ENCODE measurements around the gene FNDC1. TPM values are rescaled to one million over a fixed set of nuclear protein-coding genes. Genes with fewer than 3 reads are reported as not detected.

Gene FNDC1
- total RNA-seq, 1 donor from 2014 or later: 102 TPM

GRCh38 chr6:159212525-159213280 is 43.5 kb downstream of the FNDC1 start:
- DNase-seq: no peak

GRCh38 chr6:159213405-159213804 is 44.2 kb downstream of the FNDC1 start:
- no peak for DNase-seq

GRCh38 chr6:159214281-159214680 is 45.1 kb downstream of the FNDC1 start:
- DNase-seq: no peak

- DNase-seq: peak; percentile 78
These were observed 48.5 kb downstream of the FNDC1 start for GRCh38 chr6:159217595-159218275.

- DNase-seq: no peak
These were observed 50.9 kb downstream of the FNDC1 start for GRCh38 chr6:159220093-159220492.

- no peak for DNase-seq
These were observed 52.4 kb downstream of the FNDC1 start for GRCh38 chr6:159221486-159222170.

- DNase-seq: no peak
These were observed 55.3 kb downstream of the FNDC1 start for GRCh38 chr6:159224452-159224851.

GRCh38 chr6:159229651-159230051 is 60.5 kb downstream of the FNDC1 start:
- DNase-seq: peak; percentile 66

GRCh38 chr6:159232106-159232645 is 63.0 kb downstream of the FNDC1 start:
- no peak for DNase-seq

GRCh38 chr6:159232751-159233150 is 63.6 kb downstream of the FNDC1 start:
- DNase-seq: no peak

- DNase-seq: peak; percentile 20
These were observed 64.3 kb downstream of the FNDC1 start for GRCh38 chr6:159233365-159234101.

GRCh38 chr6:159234102-159234553 is 64.9 kb downstream of the FNDC1 start:
- no peak for DNase-seq

- DNase-seq: no peak
These were observed 69.8 kb downstream of the FNDC1 start for GRCh38 chr6:159238920-159239558.

GRCh38 chr6:159249128-159249527 is 79.9 kb downstream of the FNDC1 start:
- peak; percentile 85 for DNase-seq

- DNase-seq: peak; percentile 32
These were observed 80.6 kb downstream of the FNDC1 start for GRCh38 chr6:159249752-159250151.

- no peak for DNase-seq
These were observed 81.4 kb downstream of the FNDC1 start for GRCh38 chr6:159250633-159251032.

GRCh38 chr6:159252955-159253508 is 83.8 kb downstream of the FNDC1 start:
- peak; percentile 71 for DNase-seq

GRCh38 chr6:159254186-159254585 is 85.0 kb downstream of the FNDC1 start:
- no peak for DNase-seq

- no peak for DNase-seq
These were observed 86.3 kb downstream of the FNDC1 start for GRCh38 chr6:159255434-159255951.

GRCh38 chr6:159256128-159256527 is 86.9 kb downstream of the FNDC1 start:
- DNase-seq: no peak

GRCh38 chr6:159257846-159258245 is 88.6 kb downstream of the FNDC1 start:
- no peak for DNase-seq

Data from tongue (tissue), 2 donors.